Fibroblast of skin of abdomen (primary cell): ENCODE data around the gene PCDH11X. TPM values are rescaled to one million over a fixed set of nuclear protein-coding genes. Genes with fewer than 3 reads are reported as not detected.
"Not testable (repeated sequence)": the region's sequence is repeated elsewhere in the genome, so short reads cannot be mapped to it uniquely, and the experiment has no call there.

Source experiments
- DNase-seq: peaks from one replicate; pipeline ENCODE4 v3.0.0-alpha.2; 2013
- polyA plus RNA-seq, 2 experiments: library from polyadenylated mRNA; unstranded; fragments of 120-200 nt; gene quantifications; one replicate each; pipeline ENCODE4 v1.2.1, GENCODE V29; 2013; ENCODE audit not compliant: insufficient read length in 2 of 2

PCDH11X gene
- polyA plus RNA-seq (2013, experiment 1 of 2; ENCODE audit: insufficient read length): not detected
- polyA plus RNA-seq (2013, experiment 2 of 2; ENCODE audit: insufficient read length): not detected

GRCh38 chrX:91779135-91779534 lies at the start of gene PCDH11X:
PCDH11X (plus strand) TSS chrX:91779375; CDS start chrX:91835505, 56,130 bp downstream.
- not testable (repeated sequence) for DNase-seq

- not testable (repeated sequence) for DNase-seq
Observed at GRCh38 chrX:91747446-91747845, 31.7 kb upstream of the PCDH11X start.

- not testable (repeated sequence) for DNase-seq
Observed at GRCh38 chrX:91753022-91753421, 26.2 kb upstream of the PCDH11X start.

GRCh38 chrX:91770619-91771488 lies 8.3 kb upstream of the PCDH11X start:
- not testable (repeated sequence) for DNase-seq

- not testable (repeated sequence) for DNase-seq
Observed at GRCh38 chrX:91773943-91774342, 5.2 kb upstream of the PCDH11X start.

GRCh38 chrX:91780008-91780407 lies 833 bp downstream of the PCDH11X start:
- DNase-seq: not testable (repeated sequence)

GRCh38 chrX:91780698-91781097 lies 1.5 kb downstream of the PCDH11X start:
- not testable (repeated sequence) for DNase-seq

- not testable (repeated sequence) for DNase-seq
Observed at GRCh38 chrX:91781553-91782298, 2.6 kb downstream of the PCDH11X start.

GRCh38 chrX:91782825-91783224 lies 3.6 kb downstream of the PCDH11X start:
- not testable (repeated sequence) for DNase-seq

GRCh38 chrX:91817537-91817936 lies 38.4 kb downstream of the PCDH11X start:
- not testable (repeated sequence) for DNase-seq

- DNase-seq: not testable (repeated sequence)
Observed at GRCh38 chrX:91825321-91825720, 46.1 kb downstream of the PCDH11X start.
